Right lobe of liver (tissue), 6 donors: ENCODE results near the gene WDR19. TPM values are rescaled to one million over a fixed set of nuclear protein-coding genes. Genes with fewer than 3 reads are reported as not detected.
A peak's percentile ranks its signal among the peaks of the same experiment; 100 is the strongest.

Experiments used
- ATAC-seq, 4 donors: fragments of 200-7000 bp; cut with Tn5 transposase; one replicate each; pipeline ENCODE4 v1.9.1; 2020; ENCODE audit warnings: mild to moderate bottlenecking in 4 of 4, moderate library complexity in 4 of 4
- DNase-seq, 3 donors: peaks; one replicate each; pipeline ENCODE4 v3.0.0-alpha.2; 2020
- H3K27ac ChIP-seq, 3 donors: fragments of 200-600 bp; one replicate each; pipeline ENCODE4 v1.8.0; 2022
- H3K27me3 ChIP-seq, 2 donors: fragments of 200-600 bp; one replicate each; pipeline ENCODE4 v1.8.0; 2022
- H3K36me3 ChIP-seq, 4 donors: fragments of 200-600 bp; sonication (generic) in 1 of 4; one replicate each; pipeline versions ENCODE4 v1.5.1 to v1.8.0; 2017 to 2022; ENCODE audit warnings: control low read depth in 1 of 4
- H3K4me1 ChIP-seq, 4 donors: fragments of 200-600 bp; sonication (generic) in 1 of 4; one replicate each; pipeline versions ENCODE4 v1.5.1 to v1.8.0; 2017 to 2022; ENCODE audit warnings: control low read depth in 1 of 4
- H3K4me3 ChIP-seq, 3 donors: fragments of 200-600 bp; one replicate each; pipeline ENCODE4 v1.8.0; 2022
- H3K9me3 ChIP-seq, 4 donors: fragments of 200-600 bp; sonication (generic) in 1 of 4; one replicate each; pipeline versions ENCODE4 v1.5.1 to v1.8.0; 2017 to 2022; ENCODE audit warnings: control low read depth in 1 of 4
- POLR2A ChIP-seq: fragments of 450-650 bp; IDR thresholded peaks from one replicate; pipeline ENCODE4 v1.6.1; 2017; ENCODE audit warnings: antibody characterized with exemption, mild to moderate bottlenecking
- WGBS: methylation state at CpG from one replicate; pipeline ENCODE4 v1.1.6; 2018; ENCODE audit warnings: low coverage, low lambda C conversion rate; ENCODE audit not compliant: insufficient coverage; ENCODE audit errors: missing lambda C conversion rate; 5-methylcytosine and 5-hydroxymethylcytosine counted together
- intact Hi-C, 2 donors: fragments of 100-400 bp; cut with DNase I; formaldehyde crosslinking; loops; one replicate each; pipeline versions ENCODE4 v1.11.2 to v1.14.1; 2022
- total RNA-seq, 6 experiments: library from RNA; depleted of rRNA in 2 of 6; stranded (reverse); fragments of >200 nt in 2 of 6; fragmentation: NEBNext Ultra II Directional in 3 of 6; extraction: Animal tissue kit (Norgen Biotek cat#: 25700) in 3 of 6; gene quantifications; one replicate each; pipeline versions ENCODE4 v1.1.0 to v1.2.4, GENCODE V29; 2016 to 2023
- TF ChIP-seq, protein P1 (sequence below), 4 donors: fragments of 200-600 bp in 3 of 4; fragments of 450-650 bp in 1 of 4; IDR thresholded peaks; one replicate each; pipeline versions ENCODE4 v1.5.1 to v1.8.0; 2016 to 2022; ENCODE audit warnings: antibody characterized with exemption in 4 of 4, mild to moderate bottlenecking in 2 of 4
- donor health status: DM: no; HTN: yes; CAD: no.
- donor health status: DM: no; HTN: no; CAD: no.
- donor health status: DM: no; HTN: no; CAD: no.
- donor health status: DM: no; HTN: yes; CAD: no.
- donor health status: DM: no; HTN: yes; CAD: no.

The WDR19 gene
- total RNA-seq, 6 experiments from 2014 or later: 11.4 to 22.2 (median 16.9) TPM

DNA sequence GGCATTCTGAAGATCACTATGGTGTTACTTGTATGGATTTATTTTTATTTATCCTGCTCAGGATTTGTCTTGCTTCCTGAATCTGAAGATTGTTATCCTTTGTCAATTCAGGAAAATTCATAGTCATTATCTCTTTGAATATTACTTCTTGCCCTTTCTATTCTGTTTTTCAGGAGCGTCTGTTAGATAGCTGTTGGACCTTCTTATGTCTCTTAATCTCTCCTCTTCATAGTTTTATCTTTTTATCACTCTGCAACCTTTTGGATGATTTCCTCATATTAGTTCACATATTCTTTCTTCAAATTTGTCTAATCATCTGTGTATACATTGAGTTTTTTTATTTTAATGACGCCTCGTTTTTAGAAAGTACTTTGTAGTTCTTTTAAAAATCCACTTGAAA, 19.6 kb downstream of the WDR19 start:
- TF ChIP-seq POLR2A: no peak
- TF ChIP-seq, protein P1, sequence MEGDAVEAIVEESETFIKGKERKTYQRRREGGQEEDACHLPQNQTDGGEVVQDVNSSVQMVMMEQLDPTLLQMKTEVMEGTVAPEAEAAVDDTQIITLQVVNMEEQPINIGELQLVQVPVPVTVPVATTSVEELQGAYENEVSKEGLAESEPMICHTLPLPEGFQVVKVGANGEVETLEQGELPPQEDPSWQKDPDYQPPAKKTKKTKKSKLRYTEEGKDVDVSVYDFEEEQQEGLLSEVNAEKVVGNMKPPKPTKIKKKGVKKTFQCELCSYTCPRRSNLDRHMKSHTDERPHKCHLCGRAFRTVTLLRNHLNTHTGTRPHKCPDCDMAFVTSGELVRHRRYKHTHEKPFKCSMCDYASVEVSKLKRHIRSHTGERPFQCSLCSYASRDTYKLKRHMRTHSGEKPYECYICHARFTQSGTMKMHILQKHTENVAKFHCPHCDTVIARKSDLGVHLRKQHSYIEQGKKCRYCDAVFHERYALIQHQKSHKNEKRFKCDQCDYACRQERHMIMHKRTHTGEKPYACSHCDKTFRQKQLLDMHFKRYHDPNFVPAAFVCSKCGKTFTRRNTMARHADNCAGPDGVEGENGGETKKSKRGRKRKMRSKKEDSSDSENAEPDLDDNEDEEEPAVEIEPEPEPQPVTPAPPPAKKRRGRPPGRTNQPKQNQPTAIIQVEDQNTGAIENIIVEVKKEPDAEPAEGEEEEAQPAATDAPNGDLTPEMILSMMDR (IDR thresholded peaks at IDR 0.05): no peak
- WGBS: 94% methylated on average over 3 of the region's 3 CpGs
- H3K9me3 ChIP-seq: no peaks in the 10 kb centered on the region
- H3K36me3 ChIP-seq: peaks cover 0 to 2% (median 0%) of the 10 kb centered on the region in 4 donors
- no peaks in the 10 kb centered on the region for H3K27me3 ChIP-seq
- intact Hi-C loops: no loop called here
- H3K27ac ChIP-seq: no peak overlapping the region
- peaks cover 0 to 8% (median 3%) of the 10 kb centered on the region in 4 donors for H3K4me1 ChIP-seq
- no peak for DNase-seq
- ATAC-seq: no peak
- H3K4me3 ChIP-seq: no peak overlapping the region

DNA sequence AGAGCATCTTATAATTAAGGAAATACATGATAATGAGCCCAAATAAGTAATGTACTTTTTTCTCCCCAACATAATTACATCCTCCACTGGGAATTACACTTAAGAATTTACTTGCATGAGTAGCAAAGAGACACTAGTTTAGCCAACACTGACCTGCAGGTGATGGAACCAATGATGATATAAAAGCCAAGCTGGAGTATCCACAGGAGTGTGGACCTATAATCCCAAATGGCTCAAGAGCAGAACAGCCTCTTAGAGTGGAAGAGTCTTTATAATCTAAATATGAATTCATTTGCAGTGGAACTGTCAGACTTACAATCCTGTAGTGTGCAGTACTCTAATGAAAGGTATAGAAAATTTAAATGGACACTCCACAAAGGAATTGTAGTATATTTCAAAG, 22.2 kb downstream of the WDR19 start:
- ATAC-seq (peak in 2 of 4 donors; percentile 35 to 54), DNase-seq (no peak)
- no peaks in the 10 kb centered on the region for H3K9me3 ChIP-seq
- H3K36me3 ChIP-seq: no peaks in the 10 kb centered on the region
- peak overlapping the region in 1 of 3 donors; percentile 35 for H3K27ac ChIP-seq
- H3K4me3 ChIP-seq: no peak overlapping the region
- H3K27me3 ChIP-seq: no peaks in the 10 kb centered on the region
- TF ChIP-seq POLR2A: no peak
- TF ChIP-seq, protein P1 (IDR thresholded peaks at IDR 0.05): no peak
- intact Hi-C loops: no loop called here
- peaks cover 0 to 8% (median 3%) of the 10 kb centered on the region in 4 donors for H3K4me1 ChIP-seq

DNA sequence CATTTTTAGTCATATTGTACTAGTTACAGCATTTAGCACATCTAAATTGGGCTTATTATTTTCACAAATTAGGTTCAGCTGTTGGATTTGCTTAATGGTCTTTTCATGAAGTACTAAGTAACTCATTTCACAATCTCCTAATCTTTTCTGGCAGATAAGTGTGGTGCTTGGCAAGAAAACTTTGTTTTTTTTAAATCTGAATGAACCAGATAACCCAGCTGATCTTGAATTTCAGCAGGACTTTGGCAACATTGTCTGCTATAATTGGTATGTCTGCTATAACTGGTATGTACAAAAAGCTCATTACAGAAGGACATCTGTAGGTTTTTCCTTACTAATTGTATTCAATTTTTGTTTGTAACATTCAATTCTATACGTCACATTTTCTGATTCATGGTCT, 22.7 kb downstream of the WDR19 start:
- WGBS: 50% methylated on average over 1 of the region's 1 CpG
- DNase-seq (no peak), ATAC-seq (peak; percentile 79 to 95 (median 92))
- no peaks in the 10 kb centered on the region for H3K9me3 ChIP-seq
- peak overlapping the region in 1 of 3 donors; percentile 35 for H3K27ac ChIP-seq
- H3K4me1 ChIP-seq: peaks cover 0 to 8% (median 3%) of the 10 kb centered on the region in 4 donors
- intact Hi-C loops: no loop called here
- H3K27me3 ChIP-seq: no peaks in the 10 kb centered on the region
- H3K36me3 ChIP-seq: no peaks in the 10 kb centered on the region
- TF ChIP-seq POLR2A: no peak
- TF ChIP-seq, protein P1 (IDR thresholded peaks at IDR 0.05): no peak
- no peak overlapping the region for H3K4me3 ChIP-seq

DNA sequence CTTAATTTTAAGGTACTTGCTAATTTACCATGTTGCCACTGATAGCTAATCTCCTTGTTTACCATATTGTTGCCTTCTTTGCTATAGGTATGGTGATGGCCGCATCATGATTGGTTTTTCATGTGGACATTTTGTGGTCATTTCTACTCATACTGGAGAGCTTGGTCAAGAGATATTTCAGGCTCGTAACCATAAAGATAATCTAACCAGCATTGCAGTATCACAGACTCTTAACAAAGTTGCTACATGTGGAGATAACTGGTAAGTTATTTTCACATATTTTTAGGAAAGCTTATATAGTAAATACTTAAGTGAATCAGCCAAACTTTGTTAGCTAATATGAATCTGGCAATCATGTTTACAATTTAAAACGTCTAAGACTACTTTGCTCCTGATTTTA, 23.1 kb downstream of the WDR19 start:
- Histone ChIP-seq H3K36me3 (no peaks in the 10 kb centered on the region), H3K27me3 (no peaks in the 10 kb centered on the region), H3K9me3 (no peaks in the 10 kb centered on the region), H3K4me1 (peaks cover 0 to 8% (median 3%) of the 10 kb centered on the region in 4 donors), H3K4me3 (no peak overlapping the region), H3K27ac (peak overlapping the region in 1 of 3 donors; percentile 35)
- TF ChIP-seq, protein P1 (IDR thresholded peaks at IDR 0.05): no peak
- TF ChIP-seq POLR2A: no peak
- intact Hi-C loops: no loop called here
- WGBS: 59% methylated on average over 3 of the region's 3 CpGs
- DNase-seq (no peak), ATAC-seq (no peak)

DNA sequence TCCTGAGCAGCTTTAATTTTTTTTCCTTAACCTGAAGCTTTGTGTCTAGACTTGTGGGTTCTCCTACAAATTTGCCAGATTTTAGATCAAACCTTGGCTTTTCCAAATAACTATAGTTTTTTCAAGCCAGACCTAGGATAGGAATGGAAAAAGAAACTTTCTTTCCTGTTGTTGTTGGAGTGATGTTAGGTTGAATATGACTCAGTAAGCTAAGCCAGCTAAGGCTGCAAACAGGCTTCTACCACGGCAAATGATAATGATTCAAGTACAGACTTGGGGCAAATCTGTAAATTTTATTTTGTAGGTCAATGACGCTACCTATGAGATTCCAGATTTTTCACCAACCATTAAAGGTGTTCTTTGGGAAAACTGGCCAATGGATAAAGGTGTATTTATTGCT, 45.6 kb downstream of the WDR19 start:
- intact Hi-C loops: no loop called here
- no peaks in the 10 kb centered on the region for H3K9me3 ChIP-seq
- TF ChIP-seq, protein P1 (IDR thresholded peaks at IDR 0.05): no peak
- TF ChIP-seq POLR2A: no peak
- H3K27ac ChIP-seq: peak overlapping the region in 1 of 3 donors; percentile 47
- ATAC-seq: no peak
- no peak for DNase-seq
- H3K4me1 ChIP-seq: peaks cover 0 to 26% (median 8%) of the 10 kb centered on the region in 4 donors
- H3K4me3 ChIP-seq: no peak overlapping the region
- WGBS: 65% methylated on average over 2 of the region's 2 CpGs
- H3K36me3 ChIP-seq: no peaks in the 10 kb centered on the region
- H3K27me3 ChIP-seq: no peaks in the 10 kb centered on the region
